Ovary (tissue), 9 donors: ENCODE data around the gene SZT2. TPM values are rescaled to one million over a fixed set of nuclear protein-coding genes. Genes with fewer than 3 reads are reported as not detected.
A peak's percentile ranks its signal among the peaks of the same experiment; 100 is the strongest.
"Not testable (repeated sequence)": the region's sequence is repeated elsewhere in the genome, so short reads cannot be mapped to it uniquely, and the experiment has no call there.

Source experiments
- DNase-seq, 5 donors: peaks; one replicate each; pipeline ENCODE4 v3.0.0-alpha.2; 2019 to 2020
- H3K27ac ChIP-seq, 2 donors: fragments of 200-600 bp; one replicate each; pipeline versions ENCODE4 v1.5.1 to v1.8.0; 2019 to 2022
- H3K27me3 ChIP-seq: fragments of 200-600 bp; one replicate; pipeline ENCODE4 v1.8.0; 2022
- H3K36me3 ChIP-seq: fragments of 200-600 bp; sonication (generic); one replicate; pipeline ENCODE4 v1.5.1; 2019
- H3K4me1 ChIP-seq: one replicate; pipeline ENCODE4 v1.8.1; 2013; ENCODE audit warnings: mild to moderate bottlenecking, moderate library complexity; ENCODE audit not compliant: insufficient read depth
- H3K4me3 ChIP-seq: fragments of 200-600 bp; sonication (generic); one replicate; pipeline ENCODE4 v1.5.1; 2017
- H3K9me3 ChIP-seq, 2 donors: fragments of 200-600 bp in 1 of 2; sonication (generic) in 1 of 2; one replicate each; pipeline versions ENCODE4 v1.5.1 to v1.8.1; 2013 to 2019; ENCODE audit warnings: mild to moderate bottlenecking in 1 of 2, moderate library complexity in 1 of 2
- CTCF ChIP-seq, 3 donors: fragments of 450-650 bp in 2 of 3; fragments of 200-600 bp in 1 of 3; IDR thresholded peaks; one replicate each; pipeline versions ENCODE4 v1.5.1 to v1.8.0; 2016 to 2022; ENCODE audit warnings: antibody characterized with exemption in 3 of 3, mild to moderate bottlenecking in 1 of 3
- EP300 ChIP-seq: sonication (generic); formaldehyde crosslinking; IDR thresholded peaks from one replicate; pipeline ENCODE4 v1.6.1; 2017; ENCODE audit warnings: antibody characterized with exemption
- POLR2A ChIP-seq: fragments of 450-650 bp; IDR thresholded peaks from one replicate; pipeline ENCODE4 v1.6.1; 2017; ENCODE audit warnings: antibody characterized with exemption, mild to moderate bottlenecking, moderate library complexity
- WGBS, 3 donors: extraction: QIAGEN DNeasy Blood & Tissue Kit in 1 of 3; methylation state at CpG; one replicate each; pipeline versions ENCODE4 v1.1.5 to v1.1.7; 2013 to 2017; 5-methylcytosine and 5-hydroxymethylcytosine counted together
- intact Hi-C, 4 donors: fragments of 100-400 bp; cut with DNase I; formaldehyde crosslinking; loops; one replicate each; pipeline versions ENCODE4 v1.11.0 to v1.15.1; 2022 to 2023
- polyA plus RNA-seq, 2 donors: library from polyadenylated mRNA; stranded (reverse); fragments of 200-250 nt in 1 of 2; fragments of 350-450 nt in 1 of 2; fragmentation: Illumina TruSeq in 1 of 2; extraction: RNeasy Lipid Tissue Mini Kit (QIAGEN cat#74804) in 1 of 2; gene quantifications; one replicate each; pipeline ENCODE4 v1.2.3, GENCODE V29; 2013 to 2014
- total RNA-seq, 7 donors: library from RNA; depleted of rRNA in 2 of 7; stranded (reverse); fragments of >200 nt in 2 of 7; fragmentation: NEBNext Ultra II Directional in 3 of 7; extraction: Animal tissue kit (Norgen Biotek cat#: 25700) in 3 of 7; gene quantifications; one replicate each; pipeline versions ENCODE4 v1.1.0 to v1.2.4, GENCODE V29; 2016 to 2023
- donor health status: DM: no; HTN: no; CAD: no; lungs with moderate emphysema.
- donor health status: DM: no; HTN: no; CAD: no.
- donor health status: Bipolar disorder and iron deficiency.
- donor health status: DM: yes; HTN: yes; CAD: no.
- donor health status: DM: no; HTN: no; CAD: no.
- donor health status: DM: yes; HTN: yes; CAD: no.

Gene SZT2
- total and polyA plus RNA-seq, 9 donors: 16.8 to 89.3 (median 49.8) TPM

GRCh38 chr1:43410571-43410970, 20.9 kb downstream of the SZT2 start:
- TF ChIP-seq CTCF (IDR thresholded peaks at IDR 0.05) (no peak), POLR2A (no peak), EP300 (no peak)
- Histone ChIP-seq H3K27ac (no peak overlapping the region), H3K9me3 (no peaks in the 10 kb centered on the region), H3K4me3 (no peak overlapping the region), H3K27me3 (no peaks in the 10 kb centered on the region), H3K4me1 (peaks cover 1% of the 10 kb centered on the region), H3K36me3 (no peaks in the 10 kb centered on the region)
- intact Hi-C loops: loop anchor here in 2 of 4 donors (10.0 kb wide), 2 partner anchors 176 to 186 kb away; no protein-coding TSS in a partner anchor
- DNase-seq: no peak
- WGBS, 3 donors: 79 to 99% (median 95%) methylated on average over 3 of the region's 3 CpGs

GRCh38 chr1:43413426-43413825, 23.7 kb downstream of the SZT2 start:
- H3K4me1 ChIP-seq, H3K27me3 ChIP-seq, H3K36me3 ChIP-seq, H3K27ac ChIP-seq, H3K4me3 ChIP-seq, H3K9me3 ChIP-seq, DNase-seq: not testable (repeated sequence)
- intact Hi-C loops: loop anchor here in 2 of 4 donors (10.0 kb wide), 2 partner anchors 179 to 189 kb away; no protein-coding TSS in a partner anchor
- 87 to 98% (median 91%) methylated on average over 1 of the region's 1 CpG for WGBS, 3 donors

- Histone ChIP-seq H3K4me3 (no peak overlapping the region), H3K9me3 (no peaks in the 10 kb centered on the region), H3K36me3 (no peaks in the 10 kb centered on the region), H3K27ac (no peak overlapping the region), H3K4me1 (no peaks in the 10 kb centered on the region), H3K27me3 (no peaks in the 10 kb centered on the region)
- TF ChIP-seq CTCF (IDR thresholded peaks at IDR 0.05) (peak; percentile 17 to 51 (median 43)), EP300 (no peak)
- peak in 3 of 5 donors; percentile 49 to 54 (median 52) for DNase-seq
- intact Hi-C loops: loop anchor here (2.0 to 10.0 kb wide), 3 partner anchors 180 to 190 kb away; no protein-coding TSS in a partner anchor
- WGBS, 3 donors: 78 to 81% (median 81%) methylated on average over 5 of the region's 5 CpGs
Observed at GRCh38 chr1:43414634-43415223, 25.0 kb downstream of the SZT2 start.

- DNase-seq: no peak
- WGBS, 3 donors: 77 to 80% (median 80%) methylated on average over 5 of the region's 5 CpGs
- H3K36me3 ChIP-seq: no peaks in the 10 kb centered on the region
- no peak for TF ChIP-seq EP300
- no peak for TF ChIP-seq CTCF (IDR thresholded peaks at IDR 0.05)
- TF ChIP-seq POLR2A: no peak
- H3K4me3 ChIP-seq: no peak overlapping the region
- no peak overlapping the region for H3K27ac ChIP-seq
- H3K27me3 ChIP-seq: no peaks in the 10 kb centered on the region
- H3K4me1 ChIP-seq: no peaks in the 10 kb centered on the region
- intact Hi-C loops: loop anchor here (2.0 to 10.0 kb wide), 3 partner anchors 181 to 191 kb away; no protein-coding TSS in a partner anchor
- H3K9me3 ChIP-seq: no peaks in the 10 kb centered on the region
Observed at GRCh38 chr1:43415901-43416300, 26.2 kb downstream of the SZT2 start.

- H3K9me3 ChIP-seq: no peaks in the 10 kb centered on the region
- intact Hi-C loops: loop anchor here in 2 of 4 donors (10.0 kb wide), 2 partner anchors 184 to 194 kb away; no protein-coding TSS in a partner anchor
- H3K27me3 ChIP-seq: no peaks in the 10 kb centered on the region
- no peak overlapping the region for H3K27ac ChIP-seq
- WGBS, 3 donors: 88 to 92% (median 90%) methylated on average over 4 of the region's 4 CpGs
- no peak for DNase-seq
- H3K4me3 ChIP-seq: no peak overlapping the region
- no peak for TF ChIP-seq EP300
- TF ChIP-seq POLR2A: no peak
- TF ChIP-seq CTCF (IDR thresholded peaks at IDR 0.05): no peak
- H3K36me3 ChIP-seq: no peaks in the 10 kb centered on the region
- no peaks in the 10 kb centered on the region for H3K4me1 ChIP-seq
Observed at GRCh38 chr1:43418858-43419257, 29.2 kb downstream of the SZT2 start.
